22Rv1 (cell line): Measurements from ENCODE around the gene SNAPC1.

Source experiments
- CTCF ChIP-seq: fragments of 450-650 bp; IDR thresholded peaks from 2 replicates; pipeline ENCODE4 v1.5.1; 2017; ENCODE audit warnings: mild to moderate bottlenecking
- ZFX ChIP-seq: fragments of 450-650 bp; IDR thresholded peaks from 2 replicates; pipeline ENCODE4 v1.6.1; 2017; ENCODE audit warnings: antibody characterized with exemption, borderline replicate concordance

GRCh38 chr14:61737915-61738314, 24.3 kb upstream of the SNAPC1 start:
- no peak for TF ChIP-seq CTCF
- no peak for TF ChIP-seq ZFX
